H1 (cell line): ENCODE results near the gene MLN.

Experiments used
- CEBPB ChIP-seq: IDR thresholded peaks from 2 replicates; pipeline ENCODE4 v1.6.1; 2012; ENCODE audit warnings: low read depth, low read length
- EZH2 ChIP-seq: fragments of 200-600 bp; sonication (generic); IDR thresholded peaks from 2 replicates; pipeline ENCODE4 v1.7.1; 2012; ENCODE audit warnings: low read depth, mild to moderate bottlenecking, moderate library complexity, low read length, inconsistent platforms; ENCODE audit not compliant: severe bottlenecking
- HDAC6 ChIP-seq: IDR thresholded peaks from one replicate; pipeline ENCODE4 v1.7.1; 2012; ENCODE audit warnings: low read depth, mild to moderate bottlenecking, inconsistent platforms, low read length, moderate library complexity
- POLR2AphosphoS5 ChIP-seq: IDR thresholded peaks from 2 replicates; pipeline ENCODE4 v1.6.1; 2011; ENCODE audit warnings: low read depth, low read length
- SIN3A ChIP-seq, 2 experiments: IDR thresholded peaks in 1 of 2; conservative IDR thresholded peaks in 1 of 2; 2 replicates each; pipeline ENCODE4 v1.6.1; 2011 to 2012; ENCODE audit warnings: low read length in 2 of 2, improper control_type of control experiment in 1 of 2, low read depth in 1 of 2, mild to moderate bottlenecking in 1 of 2
- SRF ChIP-seq: IDR thresholded peaks from 2 replicates; pipeline ENCODE4 v1.6.1; 2011; ENCODE audit warnings: mild to moderate bottlenecking, low read depth, low read length, moderate library complexity
- TAF1 ChIP-seq: IDR thresholded peaks from 2 replicates; pipeline ENCODE4 v1.6.1; 2011; ENCODE audit warnings: mild to moderate bottlenecking, low read depth, low read length
- TF ChIP-seq, protein P1 (sequence below), 3 experiments: IDR thresholded peaks; 1 replicate in 2 of 3; 2 replicates in 1 of 3; pipeline versions ENCODE4 v1.5.1 to v1.6.1; 2011; ENCODE audit warnings: low read length in 3 of 3, mild to moderate bottlenecking in 3 of 3, inconsistent platforms in 2 of 3, low read depth in 1 of 3, moderate library complexity in 1 of 3; ENCODE audit not compliant: insufficient read depth in 1 of 3; ENCODE audit errors: control extremely low read depth in 1 of 3

DNA sequence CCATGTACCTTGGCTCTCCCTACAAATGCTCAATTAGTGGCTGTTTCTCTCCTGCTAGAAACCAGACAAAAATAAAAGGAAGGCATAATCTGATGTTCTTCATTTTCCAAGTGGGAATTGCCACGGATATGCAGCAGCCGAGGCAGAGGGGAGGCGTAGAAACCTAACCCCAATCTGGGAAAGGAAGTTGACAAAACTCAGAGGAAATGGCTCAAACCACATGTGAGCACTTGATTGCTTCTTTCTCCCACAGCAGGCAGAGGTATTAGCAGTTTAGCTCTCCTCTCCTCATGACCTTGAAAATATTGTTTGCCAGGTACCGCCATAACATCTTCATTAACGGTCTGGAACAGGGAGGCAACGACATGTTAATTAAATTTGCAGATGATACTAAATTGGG lies 3.8 kb upstream of the MLN start:
- TF ChIP-seq HDAC6 (no peak), EZH2 (no peak), TAF1 (no peak), POLR2AphosphoS5 (no peak), SIN3A (conservative IDR thresholded peaks at IDR 0.05 in 1 of 2, IDR thresholded peaks at IDR 0.05 in 1 of 2; ENCODE audit: low read depth in 1 of 2, low read length in 2 of 2) (no peak), SRF (no peak), CEBPB (no peak)
- TF ChIP-seq, protein P1, sequence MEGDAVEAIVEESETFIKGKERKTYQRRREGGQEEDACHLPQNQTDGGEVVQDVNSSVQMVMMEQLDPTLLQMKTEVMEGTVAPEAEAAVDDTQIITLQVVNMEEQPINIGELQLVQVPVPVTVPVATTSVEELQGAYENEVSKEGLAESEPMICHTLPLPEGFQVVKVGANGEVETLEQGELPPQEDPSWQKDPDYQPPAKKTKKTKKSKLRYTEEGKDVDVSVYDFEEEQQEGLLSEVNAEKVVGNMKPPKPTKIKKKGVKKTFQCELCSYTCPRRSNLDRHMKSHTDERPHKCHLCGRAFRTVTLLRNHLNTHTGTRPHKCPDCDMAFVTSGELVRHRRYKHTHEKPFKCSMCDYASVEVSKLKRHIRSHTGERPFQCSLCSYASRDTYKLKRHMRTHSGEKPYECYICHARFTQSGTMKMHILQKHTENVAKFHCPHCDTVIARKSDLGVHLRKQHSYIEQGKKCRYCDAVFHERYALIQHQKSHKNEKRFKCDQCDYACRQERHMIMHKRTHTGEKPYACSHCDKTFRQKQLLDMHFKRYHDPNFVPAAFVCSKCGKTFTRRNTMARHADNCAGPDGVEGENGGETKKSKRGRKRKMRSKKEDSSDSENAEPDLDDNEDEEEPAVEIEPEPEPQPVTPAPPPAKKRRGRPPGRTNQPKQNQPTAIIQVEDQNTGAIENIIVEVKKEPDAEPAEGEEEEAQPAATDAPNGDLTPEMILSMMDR (IDR thresholded peaks at IDR 0.05; ENCODE audit: control extremely low read depth in 1 of 3, insufficient read depth in 1 of 3, low read depth in 1 of 3, low read length in 3 of 3): no peak
